Iris pigment epithelial cell (primary cell): ENCODE measurements around the gene KIF3B.
A peak's percentile ranks its signal among the peaks of the same experiment; 100 is the strongest.
"Not testable (repeated sequence)": the region's sequence is repeated elsewhere in the genome, so short reads cannot be mapped to it uniquely, and the experiment has no call there.

Experiments
- DNase-seq: peaks from one replicate; pipeline ENCODE4 v3.0.0-alpha.2; 2011; ENCODE audit warnings: low read depth

The KIF3B gene

DNA sequence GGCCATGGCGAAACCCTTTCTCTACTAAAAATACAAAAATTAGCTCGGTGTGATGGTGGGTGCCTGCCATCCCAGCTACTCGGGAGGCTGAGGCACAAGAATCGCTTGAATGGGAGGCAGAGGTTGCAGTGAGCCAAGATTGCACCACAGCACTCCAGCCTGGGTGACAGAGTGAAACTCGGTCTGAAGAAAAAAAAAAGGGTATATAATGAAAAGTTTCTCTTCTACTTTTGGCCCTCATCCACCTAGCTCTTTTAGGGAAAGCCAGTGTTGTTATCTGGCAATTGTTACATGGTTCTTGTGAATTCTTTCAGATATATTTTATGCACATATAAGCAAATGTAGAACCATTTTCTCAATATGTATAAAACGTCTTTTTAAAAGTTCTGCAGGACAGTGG, 19.0 kb downstream of the KIF3B start:
- DNase-seq, result no peak

DNA sequence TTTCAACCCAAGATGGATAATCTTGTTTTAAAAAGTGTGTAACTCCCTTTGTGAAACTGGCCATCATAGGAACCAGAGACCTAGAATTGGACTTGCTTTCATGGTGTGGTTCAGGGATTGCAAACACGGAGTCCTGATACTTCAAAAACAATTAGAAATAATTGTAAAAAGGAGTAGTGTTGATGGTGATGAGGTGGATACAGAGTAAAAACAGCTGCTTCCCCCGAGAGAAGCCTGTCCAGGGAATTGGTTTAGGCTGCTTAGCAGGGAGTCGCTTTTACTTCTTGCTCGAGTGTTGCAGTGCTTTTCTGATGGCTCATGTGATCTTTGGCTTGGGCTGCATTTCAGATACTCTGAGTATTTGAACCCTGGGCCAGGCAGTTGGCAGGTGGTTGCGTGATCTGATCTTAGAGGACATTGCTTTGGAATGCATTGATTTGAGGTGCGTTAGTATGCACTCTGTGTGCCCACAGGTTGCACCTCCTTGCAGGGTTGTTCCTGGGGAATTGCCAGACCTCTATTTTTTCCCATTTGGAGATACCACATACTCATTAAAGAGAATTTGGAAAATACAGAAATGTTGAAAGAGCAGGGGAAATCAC, 19.5 kb downstream of the KIF3B start:
- no peak for DNase-seq

DNA sequence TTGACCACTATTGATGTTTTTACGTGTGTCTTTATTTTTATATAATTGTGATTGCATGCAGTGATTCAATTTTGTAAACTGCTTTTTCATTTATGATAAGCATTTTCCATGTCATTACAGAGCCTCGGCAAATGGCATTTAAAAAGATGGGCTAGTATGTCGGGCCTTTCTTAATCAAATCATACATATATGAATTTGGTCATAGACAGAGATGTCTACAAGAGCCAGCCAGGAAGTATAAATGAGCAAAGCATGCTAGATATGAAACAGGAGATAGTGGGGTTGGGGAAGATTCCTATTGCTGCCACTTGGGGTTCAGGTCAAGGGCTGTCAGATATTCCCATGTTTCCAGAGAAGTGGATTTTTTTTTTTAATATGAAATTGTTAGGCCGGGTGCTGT, 20.0 kb downstream of the KIF3B start:
- DNase-seq, result no peak

DNA sequence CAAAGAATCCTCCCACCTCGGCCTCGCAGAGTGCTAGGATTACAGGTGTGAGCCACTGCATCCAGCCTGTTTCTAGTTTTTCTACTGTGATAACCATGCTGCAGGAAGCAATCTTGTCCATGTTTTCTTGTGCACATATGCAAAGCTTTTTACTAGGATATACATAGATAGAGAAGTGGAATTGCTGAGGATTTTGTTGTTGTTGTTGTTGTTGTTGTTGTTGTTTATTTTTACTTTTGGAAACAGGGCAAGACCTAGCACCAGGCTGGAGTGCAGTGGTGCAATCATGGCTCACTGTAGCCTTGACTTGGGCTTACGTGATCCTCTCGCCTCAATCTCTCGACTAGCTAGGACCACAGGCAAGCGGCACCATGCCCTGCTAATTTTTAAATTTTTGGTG, 23.2 kb downstream of the KIF3B start:
- no peak for DNase-seq

DNA sequence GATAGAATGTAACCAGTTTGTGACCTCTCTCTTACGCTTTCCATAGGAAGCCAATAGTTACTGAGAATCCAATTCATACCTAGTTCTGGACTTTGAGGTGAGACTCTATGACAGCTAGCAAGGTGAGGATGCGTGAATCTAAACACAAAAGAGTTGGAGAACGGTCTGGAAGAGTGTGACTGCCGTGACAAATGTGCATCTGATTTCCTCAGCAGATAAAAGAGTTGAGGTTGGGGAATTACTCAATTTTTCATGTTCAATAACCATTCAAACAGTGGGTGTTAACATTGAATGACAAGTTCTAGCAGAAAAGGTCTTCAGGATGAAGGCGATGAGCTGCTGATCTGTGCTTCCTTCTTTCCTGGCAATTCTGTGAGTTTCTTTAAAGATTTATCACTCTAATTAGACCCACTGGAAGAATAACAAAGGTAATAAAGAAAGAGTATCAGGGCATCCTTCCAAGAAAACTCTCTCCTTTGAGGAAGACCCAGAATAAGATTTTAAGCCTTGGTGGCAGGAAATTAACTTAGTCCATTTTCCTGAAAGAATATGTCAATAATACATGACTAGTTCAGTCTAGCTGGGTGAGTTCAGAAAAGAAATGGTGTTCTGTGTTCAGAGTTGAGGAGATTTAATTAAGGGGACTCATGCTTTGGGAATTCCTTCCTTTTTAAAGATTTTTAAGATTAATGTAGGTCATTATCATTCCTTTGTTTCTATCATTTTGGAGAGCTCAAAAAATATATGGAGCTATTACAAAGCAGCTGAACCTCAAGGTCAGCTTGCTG, 24.5 kb downstream of the KIF3B start:
- no peak for DNase-seq

DNA sequence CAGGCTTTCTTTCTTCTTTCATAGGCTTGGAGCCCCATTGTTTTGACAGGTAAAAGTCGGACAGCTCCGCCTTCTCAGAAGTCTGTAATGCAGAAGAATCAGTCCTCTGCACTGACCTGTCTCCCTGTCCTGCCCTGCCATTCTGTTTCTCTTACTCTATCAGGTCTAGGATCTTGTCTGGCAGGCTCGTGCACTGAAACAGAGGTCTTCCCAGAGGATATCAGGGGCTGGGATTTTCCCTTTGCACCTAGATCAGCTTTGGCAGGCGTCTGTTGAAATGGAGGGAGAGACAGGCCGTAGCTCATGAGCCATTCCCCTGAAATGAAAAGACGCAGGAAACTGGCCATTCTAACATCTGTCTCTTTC, 25.0 kb downstream of the KIF3B start:
- DNase-seq, result no peak

DNA sequence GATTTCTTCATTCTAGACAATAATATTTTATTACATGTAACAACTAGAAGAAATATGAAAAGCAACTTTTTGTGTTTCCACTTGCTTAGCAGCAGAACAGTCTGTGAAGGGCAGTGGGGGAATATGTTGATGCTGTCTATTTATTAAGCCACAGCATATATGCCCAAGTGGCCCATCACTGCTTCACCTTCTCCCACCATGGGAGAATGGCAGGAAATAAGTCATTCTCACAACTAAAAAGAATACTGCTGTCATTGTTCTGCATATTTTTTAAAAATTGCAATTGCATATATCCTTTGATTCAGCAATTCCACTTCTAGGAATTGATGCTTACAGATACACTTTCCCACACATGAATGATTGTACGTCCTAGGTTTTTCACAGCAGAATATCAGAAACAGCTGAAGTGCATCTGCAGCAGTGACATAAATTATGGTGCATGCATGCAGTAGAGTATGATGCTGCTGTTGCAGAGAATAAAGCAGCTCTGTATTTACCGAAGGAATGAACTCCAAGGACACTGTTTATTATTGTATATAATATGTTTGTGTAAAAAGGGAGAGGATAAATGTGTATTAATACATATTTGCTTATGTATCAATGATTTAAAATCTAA, 26.8 kb downstream of the KIF3B start:
- DNase-seq, result no peak

DNA sequence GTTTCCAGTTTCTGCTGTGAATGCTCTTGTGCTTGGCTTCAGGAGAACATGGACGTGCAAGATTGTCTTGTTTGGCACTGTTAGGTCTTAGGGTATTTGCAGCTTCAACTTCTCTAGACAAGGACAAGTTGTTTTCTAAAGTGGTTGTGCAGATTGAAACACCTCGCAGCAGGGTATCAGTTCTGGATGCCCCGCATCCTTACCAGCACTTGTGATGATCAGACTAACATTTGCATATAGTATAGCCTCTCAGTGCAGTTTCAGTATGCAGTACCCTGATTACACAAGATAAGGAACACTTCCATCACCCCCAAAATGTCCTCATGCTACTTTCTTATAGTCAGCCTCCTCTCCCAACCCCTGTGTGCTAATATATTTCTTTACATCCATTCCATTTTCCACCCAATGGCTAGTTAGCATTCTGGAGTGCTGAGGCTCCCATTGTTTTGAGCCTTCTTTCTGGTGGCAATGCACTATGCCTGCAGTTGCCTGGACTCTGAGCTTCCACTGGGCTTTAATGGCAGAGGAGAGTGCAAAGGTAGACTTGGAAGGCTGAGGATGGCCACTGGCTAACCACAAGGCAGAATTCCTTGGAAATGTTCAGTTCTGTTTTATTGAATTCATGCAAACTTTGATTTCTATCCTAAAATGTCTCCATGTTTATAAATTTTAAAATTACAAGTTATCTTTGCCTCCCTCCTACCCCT, 35.4 kb downstream of the KIF3B start:
- DNase-seq, result no peak

DNA sequence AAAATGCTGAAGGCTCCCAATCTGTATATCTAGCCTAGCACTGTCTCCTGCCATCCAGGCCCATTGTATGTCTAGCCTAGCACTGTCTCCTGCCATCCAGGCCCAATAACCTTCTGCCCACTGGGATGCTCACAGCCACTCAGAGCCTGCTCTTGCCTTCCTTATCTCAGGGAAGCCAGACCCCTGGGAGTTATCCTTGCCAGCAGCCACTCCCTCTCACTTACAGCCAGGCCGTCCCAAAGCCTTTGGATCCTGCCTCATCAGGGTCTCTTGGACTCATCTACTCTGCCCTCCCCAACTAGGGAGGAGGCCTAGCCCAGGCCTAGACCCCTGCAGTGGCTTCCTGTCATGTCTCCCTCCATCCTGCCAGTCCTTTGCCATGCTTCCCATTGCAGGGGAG, 37.3 kb downstream of the KIF3B start:
- DNase-seq, result no peak

DNA sequence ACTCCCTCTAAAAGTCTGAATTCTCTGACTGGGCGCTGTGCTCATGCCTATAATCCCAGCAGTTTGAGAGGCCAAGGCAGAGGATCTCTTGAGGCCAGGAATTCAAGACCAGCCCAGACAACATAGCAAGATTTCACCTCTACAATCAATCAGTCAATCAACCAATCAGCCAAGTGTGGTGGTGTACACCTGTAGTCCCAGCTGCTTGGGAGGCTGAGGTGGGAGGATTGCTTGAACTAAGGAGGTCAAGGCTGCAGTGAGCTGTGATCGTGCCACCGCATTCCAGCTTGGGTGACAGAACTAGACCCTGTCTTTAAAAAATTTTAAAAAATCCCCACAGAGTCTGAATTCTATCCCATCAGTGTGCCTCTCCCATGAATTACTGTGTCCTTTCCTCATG, 37.9 kb downstream of the KIF3B start:
- DNase-seq, result no peak

DNA sequence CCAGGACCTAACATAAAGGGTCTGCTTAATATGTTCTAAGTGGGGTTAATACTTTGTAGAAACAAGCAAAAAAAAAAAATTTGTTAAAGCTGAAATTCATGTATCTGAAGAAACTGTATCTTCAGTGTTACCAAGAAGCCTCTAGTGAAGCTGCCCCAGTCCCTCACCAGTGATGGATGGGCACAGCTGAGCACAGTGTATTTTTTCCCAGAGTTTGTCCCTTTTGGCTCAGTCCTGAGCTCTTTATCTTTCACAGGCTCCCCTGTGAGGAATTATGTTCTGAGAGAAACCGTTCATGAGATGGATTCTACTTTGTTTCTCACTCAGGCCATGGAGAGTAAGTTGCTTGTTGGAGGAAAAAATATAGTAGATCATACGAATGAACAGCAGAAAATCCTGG, 38.4 kb downstream of the KIF3B start:
- no peak for DNase-seq

DNA sequence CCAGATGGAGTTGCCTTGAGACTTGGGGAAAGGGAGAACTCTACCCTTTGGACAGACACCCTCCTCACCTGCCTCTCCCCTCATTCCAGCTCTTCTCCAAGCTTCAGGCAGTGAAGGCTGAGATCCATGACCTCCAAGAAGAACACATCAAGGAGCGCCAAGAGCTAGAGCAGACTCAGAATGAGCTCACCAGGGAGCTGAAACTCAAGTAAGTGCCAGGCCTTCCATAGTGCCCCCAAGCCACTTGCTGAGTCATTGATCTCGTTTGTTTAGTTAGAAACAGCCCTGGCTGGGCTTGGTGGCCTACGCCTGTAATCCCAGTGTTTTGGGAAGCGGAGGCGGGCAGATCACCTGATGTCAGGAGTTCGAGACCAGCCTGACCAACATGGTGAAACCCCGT, 39.2 kb downstream of the KIF3B start:
- no peak for DNase-seq

DNA sequence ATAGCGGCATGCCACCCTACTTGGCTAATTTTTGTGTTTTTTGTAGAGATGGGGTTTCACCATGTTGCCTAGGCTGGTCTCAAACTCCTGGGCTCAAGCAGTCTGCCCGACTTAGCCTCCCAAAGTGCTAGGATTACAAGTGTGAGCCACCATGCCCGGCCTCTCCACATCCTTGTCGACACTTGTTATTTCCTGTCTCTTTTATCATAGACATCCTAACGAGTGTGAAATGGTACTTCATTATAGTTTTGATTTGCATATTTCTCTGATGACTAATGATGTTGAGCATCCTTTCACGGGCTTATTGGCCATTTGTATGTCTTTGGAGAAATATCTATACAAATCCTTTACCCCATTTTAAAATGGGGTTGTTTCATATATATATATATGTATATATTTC, 41.6 kb downstream of the KIF3B start:
- no peak for DNase-seq

DNA sequence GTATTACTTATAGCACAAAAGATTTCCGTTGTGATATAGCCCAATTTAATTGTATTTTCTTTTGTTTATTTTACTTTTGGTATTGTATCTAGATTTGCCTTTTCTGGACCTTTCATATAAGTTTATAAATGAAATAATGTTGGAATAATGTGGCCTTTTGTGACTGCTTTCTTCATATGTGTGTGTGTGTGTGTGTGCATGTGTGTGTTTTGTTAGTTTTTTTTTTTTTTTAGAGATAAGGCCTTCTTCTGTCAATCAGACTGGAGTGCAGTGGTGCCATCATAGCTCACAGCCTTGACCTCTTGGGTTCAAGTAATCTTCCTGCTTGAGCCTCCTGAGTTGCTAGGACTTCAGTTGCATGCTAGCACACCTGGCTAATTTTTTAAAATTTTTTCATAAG, 42.9 kb downstream of the KIF3B start:
- no peak for DNase-seq

DNA sequence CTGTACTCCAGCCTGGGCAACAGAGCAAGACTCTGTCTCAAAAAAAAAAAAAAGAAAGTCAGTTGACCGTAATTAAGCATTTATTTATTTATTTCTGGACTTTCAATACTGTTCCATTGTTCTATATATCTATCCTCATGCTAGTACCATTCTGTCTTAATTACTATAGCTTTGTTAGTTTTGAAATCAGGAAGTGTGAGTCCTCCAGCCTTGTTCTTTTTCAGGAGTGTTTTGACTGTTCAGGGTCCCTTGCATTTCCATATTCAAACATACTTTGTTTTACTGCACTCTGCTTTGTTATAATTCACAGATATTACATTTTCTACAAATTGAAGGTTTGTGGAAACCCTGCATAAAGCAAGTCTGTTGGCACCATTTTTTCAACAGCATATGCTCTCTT, 43.9 kb downstream of the KIF3B start:
- DNase-seq, result no peak

DNA sequence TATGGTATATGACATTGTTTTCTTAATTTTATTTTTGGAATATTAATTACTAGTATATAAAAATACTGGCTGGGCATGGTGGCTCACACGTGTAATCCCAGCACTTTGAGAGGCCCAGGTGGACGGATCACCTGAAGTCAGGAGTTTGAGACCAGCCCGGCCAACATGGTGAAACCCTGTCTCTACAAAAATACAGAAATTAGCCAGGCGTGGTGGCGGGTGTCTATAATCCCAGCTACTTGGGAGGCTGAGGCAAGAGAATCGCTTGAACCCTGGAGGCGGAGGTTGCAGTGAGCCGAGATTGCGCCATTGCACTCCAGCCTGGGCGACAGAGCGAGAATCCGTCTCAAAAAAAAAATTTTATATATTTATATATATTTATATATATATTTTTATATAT, 44.8 kb downstream of the KIF3B start:
- not testable (repeated sequence) for DNase-seq

DNA sequence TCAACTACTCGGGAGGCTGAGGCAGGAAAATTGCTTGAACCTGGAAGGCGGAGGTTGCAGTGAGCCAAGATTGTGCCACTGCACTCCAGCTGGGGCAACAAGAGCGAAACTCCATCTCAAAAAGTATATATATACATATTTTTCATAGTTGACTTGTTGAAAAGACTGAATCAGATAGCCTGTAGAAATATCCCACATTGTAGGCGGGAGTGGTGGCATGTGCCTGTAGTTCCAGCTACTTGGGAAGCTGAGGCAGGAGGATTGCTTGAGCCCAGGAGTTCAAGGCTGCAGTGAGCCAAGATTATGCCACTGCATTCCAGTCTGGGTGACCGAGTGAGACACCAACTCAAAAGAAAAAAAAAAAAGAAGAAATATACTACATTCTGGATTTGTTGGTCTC, 46.3 kb downstream of the KIF3B start:
- not testable (repeated sequence) for DNase-seq

DNA sequence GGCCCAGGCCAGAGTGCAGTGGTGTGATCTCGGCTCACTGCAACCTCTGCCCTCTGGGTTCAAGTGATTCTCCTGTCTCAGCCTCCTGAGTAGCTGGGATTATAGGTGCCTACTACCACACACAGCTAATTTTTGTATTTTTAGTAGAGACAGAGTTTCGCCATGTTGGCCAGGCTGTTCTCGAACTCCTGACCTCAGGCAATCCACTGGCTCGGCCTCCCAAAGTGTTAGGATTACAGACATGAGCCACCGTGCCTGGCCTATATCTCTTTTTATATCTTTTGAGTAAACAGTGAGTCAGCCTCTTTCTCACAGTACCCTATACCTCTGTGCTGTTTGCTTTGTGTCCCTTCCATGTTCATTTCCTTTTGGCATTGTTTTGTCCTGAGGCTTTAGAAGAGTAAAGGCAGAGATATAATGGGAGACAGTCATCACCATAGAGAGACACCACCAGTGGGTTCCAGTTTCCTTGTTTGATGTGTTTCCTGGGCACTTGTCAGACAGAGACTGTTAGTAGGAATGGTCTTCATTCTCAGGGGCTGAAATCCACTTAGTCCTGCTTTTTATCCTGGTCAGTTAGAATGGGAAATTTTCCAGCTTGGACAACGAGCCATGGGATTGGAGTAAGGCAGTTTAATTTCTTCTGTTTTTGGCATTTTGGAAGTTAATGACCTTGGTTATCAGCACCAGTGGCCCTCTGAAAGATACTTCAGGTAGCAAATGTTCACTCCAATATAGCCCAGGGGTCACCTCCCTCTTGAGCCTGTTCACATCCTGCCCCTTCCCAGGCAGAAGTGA, 48.5 kb downstream of the KIF3B start:
- peak; percentile 78 for DNase-seq

DNA sequence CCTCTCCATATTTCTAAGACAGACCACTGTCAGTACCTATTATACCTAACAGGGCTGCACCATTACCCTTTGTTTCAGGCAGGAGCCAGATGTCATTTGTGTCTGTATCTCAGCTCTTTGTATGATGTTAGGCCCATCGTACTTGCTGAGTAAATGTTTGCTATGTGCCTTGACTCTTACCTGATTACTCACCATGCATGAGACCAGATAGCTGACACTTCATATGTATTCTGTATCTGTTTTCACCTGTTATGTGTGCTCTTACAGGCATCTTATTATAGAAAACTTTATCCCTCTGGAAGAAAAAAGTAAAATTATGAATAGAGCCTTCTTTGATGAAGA, 49.0 kb downstream of the KIF3B start:
- peak; percentile 27 for DNase-seq

DNA sequence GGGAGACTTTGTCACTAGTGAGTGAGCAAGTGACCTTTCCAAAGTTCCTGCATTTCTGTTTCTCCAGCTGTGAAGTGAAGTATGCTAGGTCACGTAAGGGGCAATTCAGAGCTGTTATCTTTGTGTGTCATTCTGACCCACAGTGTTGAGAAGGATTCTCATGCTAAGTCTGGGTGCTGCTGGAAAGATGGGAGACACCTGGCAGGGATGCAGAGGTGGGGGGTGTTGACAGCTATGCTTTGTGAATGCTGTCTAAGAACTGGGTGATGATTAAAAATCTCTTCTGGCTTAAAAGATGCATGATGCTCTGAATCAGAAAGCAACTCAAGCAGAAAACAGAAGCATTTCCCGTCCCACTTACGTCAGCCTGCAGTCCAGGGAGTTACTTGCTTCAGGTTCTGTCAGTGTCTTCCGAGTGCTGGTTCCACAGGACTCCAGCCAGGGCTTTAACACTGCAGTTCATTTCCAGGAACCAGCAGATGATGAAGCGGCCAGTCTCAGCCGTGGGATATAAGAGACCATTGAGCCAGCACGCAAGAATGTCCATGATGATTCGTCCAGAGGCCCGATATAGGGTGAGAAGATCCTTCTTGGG, 49.7 kb downstream of the KIF3B start:
- peak; percentile 81 for DNase-seq

DNA sequence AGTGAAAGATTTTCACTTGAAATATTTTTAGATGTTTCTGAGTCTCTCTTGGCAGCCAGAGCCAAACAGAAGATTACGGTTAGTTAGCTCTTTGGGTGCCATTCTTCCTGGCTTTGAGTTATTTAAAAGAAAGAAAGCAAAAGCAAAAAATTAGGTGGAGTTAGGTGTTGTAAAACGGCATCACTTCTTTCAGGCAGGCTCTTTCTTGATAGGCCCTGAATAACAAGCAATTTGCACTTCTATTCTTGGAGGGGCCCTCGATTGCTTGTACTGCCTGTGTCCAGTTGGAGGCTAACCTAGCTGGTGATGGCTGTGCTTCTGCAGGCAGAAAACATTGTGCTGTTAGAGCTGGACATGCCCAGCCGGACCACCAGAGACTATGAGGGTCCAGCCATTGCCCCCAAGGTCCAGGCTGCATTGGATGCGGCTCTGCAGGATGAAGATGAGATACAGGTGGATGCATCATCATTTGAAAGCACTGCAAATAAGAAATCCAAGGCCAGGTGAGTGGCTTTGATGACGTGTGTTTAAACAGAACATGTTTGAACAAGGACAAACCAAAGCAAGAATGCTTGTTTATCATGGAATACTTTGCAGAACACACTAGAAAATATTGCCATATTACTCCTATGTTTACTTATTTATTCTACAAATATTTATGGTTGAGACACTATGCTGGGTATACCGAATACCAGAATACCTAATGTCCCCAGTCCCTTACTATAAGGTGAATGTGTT, 52.5 kb downstream of the KIF3B start:
- no peak for DNase-seq
